HG03575 (cell line): ENCODE data around the gene BZW1.

Experiments used
- ATAC-seq: cut with Tn5 transposase; IDR thresholded peaks from one replicate; pipeline ENCODE4 v1.9.1; 2021; ENCODE audit not compliant: unreplicated experiment, insufficient number of reproducible peaks, low FRiP score; ENCODE audit errors: extremely low read depth

BZW1 gene

DNA sequence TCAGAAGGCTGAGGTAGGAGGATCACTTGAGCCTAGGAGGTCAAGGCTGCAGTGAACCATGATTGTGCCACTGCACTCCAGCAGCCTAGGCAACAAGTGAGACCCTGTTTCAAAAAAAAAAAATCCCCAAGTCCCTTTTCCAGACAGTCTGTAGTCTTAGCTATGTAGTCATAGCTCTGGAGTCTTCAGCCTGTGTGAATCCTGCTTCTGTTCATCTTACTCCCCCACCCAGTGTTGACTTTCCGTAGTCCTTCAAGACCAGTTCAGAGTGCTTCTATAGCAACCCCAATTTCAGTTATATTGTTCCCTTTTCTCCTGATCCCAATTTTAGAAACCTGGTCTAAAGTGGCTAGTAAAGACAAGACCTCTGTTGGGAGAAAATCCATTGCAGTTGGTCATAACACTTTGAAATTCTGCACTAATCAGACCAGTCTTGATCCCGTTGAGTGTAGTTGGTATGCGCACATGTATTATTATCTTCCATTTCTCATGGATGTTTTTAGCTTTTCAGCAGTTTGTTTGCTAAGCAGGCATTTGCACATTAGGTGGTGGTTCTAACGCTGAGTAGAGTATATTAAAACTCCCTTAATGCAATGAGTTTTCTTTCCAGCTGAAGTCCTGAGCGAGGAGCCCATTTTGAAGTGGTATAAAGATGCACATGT lies 9.0 kb downstream of the BZW1 start:
- ATAC-seq = no peak

DNA sequence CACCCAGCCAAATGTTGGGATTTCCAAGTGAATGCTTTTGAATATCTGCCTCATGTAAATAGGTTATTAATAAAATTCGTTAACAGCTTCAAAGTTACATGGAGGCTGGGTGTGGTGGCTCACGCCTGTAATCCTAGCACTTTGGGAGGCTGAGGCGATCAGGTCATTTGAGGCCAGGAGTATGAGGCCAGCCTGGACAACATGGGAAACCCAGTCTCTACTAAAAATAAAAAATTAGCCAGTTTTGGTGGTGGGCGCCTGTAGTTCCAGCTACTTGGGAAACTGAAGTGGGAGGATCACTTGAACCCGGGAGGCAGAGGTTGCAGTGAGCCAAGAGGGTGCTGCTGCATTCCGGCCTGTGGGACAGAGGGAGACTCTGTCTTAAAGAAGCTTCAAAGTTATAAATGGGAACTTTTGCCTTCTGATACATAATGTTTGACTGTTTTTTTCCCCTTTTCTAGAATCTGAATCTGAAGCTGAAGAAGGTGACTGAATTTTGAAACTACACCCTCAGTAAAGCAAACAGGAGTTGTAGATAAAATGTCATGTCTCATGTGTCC lies 10.1 kb downstream of the BZW1 start:
- no peak for ATAC-seq

DNA sequence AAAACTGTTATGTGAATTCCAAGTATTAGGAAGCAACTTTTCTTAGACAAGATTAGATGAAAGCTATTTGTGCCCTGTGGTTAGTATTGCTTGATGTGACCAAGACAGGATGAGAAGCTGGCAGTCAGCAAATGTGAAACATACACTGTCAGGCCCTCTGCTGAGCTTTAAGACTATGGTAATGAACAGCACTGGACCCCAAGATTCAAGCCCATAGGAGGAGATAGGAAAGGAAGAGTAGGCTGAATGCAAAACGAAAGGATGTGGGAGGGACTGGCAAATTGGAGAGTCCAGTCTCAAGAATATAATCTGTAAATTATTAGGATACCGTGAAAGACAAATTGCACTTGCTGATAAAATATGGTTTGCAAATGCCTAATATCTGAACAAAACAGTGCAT lies 16.4 kb downstream of the BZW1 start:
- ATAC-seq = no peak

DNA sequence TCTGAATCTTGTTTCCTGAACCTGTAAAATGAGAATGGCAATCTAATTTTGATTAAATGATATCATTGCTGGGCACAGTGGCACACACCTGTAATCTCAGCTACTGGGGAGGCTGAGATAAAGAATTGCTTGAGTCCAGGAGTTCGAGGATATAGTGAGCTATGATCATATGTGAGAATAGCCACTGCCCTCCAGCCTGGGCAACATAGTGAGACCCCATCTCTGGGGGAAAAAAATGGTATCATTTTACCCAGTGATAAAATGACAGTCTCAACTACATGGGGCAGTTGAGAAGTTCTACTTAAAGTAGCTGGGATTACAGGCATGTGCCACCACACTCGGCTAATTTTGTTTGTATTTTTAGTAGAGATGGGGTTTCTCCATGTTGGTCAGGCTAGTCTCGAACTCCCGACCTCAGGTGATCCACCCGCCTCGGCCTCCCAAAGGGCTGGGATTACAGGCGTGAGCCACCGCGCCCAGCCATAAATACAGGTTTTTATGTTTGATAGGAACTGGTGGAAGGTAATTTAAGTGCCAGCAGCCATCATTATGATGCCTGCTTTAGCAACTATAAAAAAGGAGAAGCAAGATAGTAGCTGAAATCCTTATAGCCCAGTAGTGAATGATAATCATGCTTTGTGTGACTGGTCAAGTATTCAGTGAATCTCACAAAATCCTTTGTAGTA lies 17.0 kb downstream of the BZW1 start:
- ATAC-seq = no peak

DNA sequence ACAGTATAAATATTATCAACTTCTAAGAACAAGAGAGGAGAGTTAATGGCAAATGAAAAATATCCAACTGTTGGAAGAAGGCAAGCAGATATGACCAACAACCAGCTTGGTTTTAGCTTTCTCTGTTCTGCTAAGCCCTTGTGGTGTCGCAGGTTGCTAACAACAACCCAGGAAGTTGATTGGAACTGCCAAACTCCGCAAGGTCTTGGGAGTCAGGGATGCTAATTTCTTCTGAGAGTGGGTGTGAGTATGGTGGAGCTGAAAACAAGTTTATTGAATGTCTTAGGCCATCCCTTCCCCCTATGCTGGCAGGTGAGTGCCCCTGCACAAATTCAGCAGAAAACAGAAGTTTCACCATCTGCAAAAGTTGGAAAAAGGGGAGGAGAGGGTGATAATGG lies 17.5 kb downstream of the BZW1 start:
- ATAC-seq = no peak

DNA sequence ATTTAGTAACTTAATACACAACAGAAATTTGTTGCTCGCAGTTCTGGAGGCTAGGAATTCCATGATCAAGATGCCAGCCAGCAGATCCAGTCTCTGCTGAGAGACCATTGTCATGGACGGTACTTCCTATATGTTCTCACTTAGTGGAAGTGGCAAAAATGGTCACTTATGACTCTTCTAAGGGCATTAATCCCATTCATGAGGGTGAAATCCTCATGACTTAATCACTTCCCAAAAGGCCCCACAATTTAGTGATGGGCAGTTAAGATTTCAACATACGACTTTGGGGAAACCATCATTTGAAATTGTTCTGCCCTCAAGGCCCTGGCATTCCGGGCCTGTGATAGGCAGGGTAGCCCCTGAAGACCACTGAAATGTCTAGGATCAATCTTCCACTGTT lies 23.0 kb downstream of the BZW1 start:
- no peak for ATAC-seq

DNA sequence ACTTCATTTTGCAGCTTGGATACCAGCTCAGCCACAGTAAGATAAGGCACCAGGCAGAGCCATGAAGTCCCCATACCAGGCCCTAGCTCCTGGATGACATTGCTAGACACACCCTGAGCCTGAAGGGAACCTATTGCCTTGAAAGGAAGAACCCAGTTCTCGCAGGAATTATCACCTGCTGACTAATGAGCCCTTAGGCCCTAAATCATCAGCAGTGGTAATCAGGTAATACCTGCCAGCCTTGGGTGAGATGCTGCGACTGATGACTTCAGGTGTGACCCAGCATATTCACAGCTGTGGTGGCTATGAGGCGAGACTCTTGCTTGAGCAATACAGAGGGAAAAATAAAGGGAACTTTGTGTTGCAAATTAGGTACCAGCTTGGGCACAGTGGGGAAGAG lies 27.8 kb downstream of the BZW1 start:
- ATAC-seq = no peak

DNA sequence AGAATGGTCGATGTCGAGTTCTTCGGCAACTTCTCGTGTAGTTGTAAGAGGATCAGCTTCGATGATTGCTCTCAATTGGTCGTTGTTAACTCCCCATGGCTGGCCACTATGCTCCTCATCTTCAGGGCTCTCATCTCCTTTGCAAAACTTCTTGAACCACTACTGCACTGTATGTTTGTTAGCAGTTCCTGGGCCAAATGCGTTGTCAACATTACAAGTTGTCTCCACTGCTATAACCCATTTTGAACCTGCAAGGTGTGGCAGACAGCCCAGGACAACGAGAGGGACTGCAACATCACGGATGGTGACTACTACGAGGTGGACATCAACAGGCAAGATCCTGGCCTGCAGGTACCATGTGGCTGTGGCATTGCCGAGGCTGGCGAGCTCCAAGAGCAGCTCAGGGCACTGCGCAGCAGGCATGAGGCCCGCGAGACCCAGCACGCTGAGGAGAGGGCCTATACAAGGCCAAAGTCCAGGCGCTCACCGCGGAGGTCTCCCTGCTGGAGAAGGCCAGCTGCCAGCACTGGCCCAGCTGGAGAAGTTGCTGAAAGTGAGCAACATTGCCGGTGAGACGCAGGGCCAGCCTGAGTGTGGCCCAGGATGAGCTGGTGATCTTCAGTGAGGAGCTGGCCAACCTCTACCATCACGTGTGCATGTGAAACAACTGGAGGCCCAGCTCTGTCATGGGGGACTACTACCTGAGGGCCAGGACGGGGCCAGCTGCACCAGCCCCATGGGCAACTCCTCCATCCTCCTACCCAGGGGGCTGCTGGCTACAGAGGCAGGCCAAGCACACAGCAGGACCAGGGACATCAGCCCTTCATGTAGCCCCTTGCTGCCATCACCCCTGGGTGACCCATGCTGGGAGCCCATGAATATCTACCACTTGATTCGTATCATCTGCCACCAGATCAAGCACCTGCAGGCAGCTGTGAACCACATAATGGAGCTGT lies 32.6 kb downstream of the BZW1 start:
- ATAC-seq = no peak

DNA sequence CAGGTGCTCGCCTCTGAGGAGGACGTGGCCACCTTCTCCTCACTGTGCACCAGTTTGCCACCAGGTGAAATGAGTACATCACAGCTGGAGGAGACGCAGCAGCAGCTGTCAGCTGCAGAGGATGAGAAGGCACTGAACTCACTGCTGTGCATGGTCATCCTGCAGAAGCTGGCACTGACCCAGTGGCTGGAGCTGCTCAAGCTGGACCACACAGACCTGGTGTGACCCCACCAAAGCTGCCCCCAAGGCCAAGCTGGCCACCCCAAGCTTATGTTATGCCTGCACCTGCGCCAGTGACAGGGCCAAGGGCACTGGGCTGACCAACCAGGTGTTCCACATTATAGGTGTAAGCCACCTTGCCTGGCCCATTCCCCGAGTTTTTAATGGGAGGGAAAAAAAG lies 33.5 kb downstream of the BZW1 start:
- no peak for ATAC-seq

DNA sequence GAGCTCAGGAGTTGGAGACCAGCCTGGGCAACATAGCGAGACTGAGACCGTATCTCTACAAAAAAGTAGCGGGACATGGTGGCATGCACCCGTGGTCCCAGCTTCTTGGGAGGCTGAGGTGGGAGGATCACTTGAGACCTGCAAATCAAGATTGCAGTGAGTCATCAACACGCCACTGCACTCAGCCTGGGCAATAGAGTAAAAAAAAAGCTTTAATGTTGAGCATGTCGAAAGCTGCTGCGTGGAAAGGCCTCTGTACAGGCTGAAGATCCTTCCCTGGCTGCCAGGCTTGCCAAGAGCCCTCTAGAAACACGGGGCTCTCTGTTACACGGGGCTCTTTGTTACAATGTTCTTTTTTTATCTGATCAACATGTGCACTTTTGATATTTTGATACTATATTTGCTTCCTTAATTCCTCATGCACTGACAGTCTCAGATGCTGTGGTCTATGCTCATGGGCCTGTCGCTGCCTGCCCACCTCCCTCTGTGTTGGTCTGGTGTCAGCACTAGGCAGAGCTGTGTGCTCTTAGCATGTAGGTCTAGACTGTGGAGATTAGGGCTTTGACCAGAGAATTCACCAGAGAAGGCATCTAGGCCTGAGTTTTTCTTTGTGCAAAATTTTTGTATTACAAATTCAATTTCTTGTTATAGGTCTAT lies 34.1 kb downstream of the BZW1 start:
- ATAC-seq = no peak

DNA sequence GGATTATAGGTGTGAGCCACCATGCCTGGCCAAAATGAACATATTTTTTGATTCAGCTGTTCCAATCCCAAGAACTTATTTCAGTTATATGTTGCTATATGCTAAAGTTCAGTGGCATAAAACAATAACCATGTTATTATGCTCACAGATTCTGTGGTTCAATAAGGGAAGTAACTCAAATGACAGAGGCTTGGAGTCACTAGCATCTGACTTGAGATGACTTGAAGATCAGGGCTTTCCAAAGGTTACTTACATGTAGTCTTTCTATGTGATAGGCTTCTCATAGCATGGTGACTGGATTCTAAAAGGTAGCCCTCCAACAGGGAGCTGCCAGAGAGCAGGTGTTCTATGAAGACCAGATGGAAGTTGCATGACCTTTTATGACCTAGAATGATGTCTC lies 35.6 kb downstream of the BZW1 start:
- no peak for ATAC-seq

DNA sequence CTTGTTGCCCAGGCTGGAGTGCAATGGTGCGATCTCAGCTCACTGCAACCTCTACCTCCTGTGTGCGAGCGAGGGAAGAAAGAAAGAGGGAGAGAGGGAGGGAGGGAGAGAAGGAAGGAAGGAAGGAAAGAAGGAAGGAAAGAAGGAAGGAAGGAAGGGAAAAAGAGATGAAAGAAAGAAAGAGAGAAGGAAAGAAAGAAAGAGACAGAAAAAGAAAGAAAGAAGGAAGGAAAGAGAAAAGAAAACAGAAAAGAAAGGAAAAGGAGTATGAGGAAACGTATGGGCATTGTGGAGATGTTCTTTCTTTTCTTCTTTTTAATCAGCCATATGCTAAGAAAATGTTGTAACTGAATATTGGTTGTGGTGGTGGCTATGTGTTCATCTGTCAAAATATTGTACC lies 36.2 kb downstream of the BZW1 start:
- ATAC-seq = no peak

DNA sequence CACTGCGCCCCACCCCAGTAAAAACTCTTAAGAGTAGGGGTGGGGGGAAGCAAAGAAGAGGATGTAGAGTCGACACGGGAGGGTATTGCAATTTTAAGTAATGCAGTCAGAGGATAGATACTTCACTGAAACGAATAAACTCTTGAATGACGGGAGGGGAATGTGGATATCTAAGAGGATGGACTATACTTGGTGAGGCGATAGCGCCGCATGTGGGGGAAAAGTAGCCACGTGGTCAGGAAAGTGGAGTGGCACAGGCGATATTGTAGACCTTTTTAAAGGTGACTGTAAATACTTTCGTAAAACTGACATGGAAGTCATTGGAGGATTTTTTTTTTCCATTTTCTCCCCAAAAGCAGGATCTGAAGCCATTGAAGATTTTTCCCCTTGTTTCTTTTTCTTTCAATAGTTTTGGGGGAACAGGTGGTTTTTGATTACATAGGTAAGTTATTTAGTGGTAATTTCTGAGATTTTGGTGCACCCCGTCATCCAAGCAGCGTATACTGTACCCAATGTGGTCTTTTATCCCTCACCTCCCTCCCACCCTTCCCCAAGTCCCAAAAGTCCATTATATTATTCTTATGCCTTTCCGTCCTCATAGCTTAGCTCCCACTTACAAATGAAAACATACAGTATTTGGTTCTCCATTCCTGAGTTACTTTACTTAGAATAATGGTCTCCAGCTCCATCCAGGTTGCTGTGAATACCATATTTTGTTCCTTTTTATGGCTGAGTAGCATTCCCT lies 39.0 kb downstream of the BZW1 start:
- ATAC-seq = no peak

DNA sequence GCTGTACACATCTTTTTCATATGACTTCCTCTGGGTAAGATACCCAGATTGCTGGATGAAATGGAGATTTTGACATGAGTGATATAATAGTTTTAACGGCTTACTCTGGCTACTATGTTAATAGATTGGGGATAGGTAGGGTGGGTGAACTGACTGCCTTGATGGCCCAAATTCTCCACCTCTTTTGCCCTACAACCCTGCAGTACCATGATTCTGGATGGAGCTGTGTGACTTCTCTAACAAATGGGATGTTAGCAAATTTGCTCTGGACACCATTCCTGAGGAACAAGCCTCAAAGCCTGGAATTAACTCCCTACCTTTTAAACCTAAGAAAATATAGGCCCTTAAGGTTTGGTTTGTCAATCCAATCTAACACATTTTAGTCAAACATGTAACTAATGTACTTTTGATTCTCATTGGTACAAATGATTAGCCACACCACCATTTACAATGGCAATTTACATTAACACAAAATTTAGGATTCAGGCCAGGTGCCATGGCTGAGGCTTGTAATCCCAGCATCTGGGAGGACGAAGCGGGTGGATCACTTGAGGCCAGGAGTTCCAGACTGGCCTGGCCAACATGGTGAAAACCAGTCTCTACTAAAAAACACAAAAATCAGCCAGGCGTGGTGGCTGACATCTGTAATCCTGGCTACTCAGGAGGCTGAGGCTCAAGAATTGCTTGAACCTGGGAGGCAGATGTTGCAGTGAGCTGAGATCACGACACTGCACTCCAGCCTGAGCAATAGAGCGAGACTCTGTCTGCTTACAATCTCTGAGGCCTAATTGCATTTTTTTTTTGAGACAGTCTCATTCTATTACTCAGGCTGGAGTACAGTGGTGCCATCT lies 39.9 kb downstream of the BZW1 start:
- ATAC-seq = no peak

DNA sequence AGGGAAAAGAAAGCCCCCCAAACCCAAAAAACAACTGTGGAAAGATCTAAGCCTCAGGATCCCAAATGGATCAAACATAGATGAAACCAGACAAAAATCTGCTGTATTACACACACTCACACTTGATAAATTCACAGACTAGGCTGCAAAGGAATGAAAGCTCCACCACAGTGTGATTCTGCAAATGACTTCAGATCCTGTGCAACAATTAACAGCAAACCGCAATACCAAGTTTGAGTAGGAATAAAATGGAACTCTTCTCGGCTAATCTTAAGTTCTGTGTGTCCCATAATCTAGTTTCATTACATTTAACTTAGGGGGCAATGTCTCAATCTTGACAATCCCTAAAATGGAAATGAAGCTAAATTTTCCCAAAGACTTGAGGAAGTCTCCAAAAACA lies 40.9 kb downstream of the BZW1 start:
- no peak for ATAC-seq

DNA sequence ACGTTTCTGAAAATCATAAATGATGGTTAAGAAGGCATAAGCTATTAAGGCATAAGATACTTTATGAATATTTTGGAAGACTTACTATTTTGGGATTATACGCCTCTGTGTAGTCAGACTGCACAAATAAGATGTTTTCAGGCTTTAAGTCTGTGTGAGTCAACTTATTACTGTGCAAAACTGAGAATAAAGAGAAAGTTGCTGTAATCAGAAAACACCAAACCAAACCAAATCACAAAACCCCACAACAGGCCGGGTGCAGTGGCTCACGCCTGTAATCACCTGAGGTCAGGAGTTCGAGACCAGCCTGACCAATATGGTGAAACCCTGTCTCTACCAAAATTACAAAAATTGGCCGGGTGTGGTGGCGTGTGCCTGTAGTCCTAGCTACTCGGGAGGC lies 45.1 kb downstream of the BZW1 start:
- ATAC-seq = no peak

DNA sequence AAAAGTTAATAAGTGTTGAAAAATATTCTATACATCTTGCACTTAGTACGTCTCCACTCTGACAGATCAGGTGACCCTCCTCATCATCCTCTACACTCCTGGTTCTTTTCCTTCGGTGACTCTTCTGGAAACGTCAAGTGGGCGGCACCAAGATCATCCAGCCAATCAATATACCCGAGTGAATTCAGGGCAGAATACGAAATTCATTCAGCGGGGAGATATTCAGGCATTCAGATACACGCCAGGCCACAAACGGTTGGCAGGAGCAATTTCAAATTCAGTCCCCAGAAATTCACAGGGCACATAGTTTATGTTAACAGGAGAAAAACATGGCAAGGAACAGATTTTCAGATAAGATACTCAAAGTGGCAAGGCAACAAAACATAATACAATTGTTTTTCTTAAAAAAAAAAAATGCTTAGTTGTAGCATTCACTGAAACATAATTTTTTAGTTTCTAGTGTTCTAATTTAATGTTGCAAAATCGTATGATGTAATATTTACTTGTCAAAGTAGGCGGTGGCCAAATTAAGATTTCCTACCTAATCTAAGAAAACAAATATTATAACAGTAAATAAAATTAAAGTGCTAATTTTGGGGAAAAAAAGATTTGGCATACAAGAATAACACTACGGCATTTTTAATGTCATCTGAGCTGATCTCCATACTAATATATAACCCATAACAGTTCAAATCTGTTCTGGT lies 48.5 kb downstream of the BZW1 start:
- no peak for ATAC-seq
